Peyer's patch (tissue), 4 donors: ENCODE data around the gene UGT1A8.

ENCODE experiments used
- CTCF ChIP-seq, 6 experiments: fragments of 450-650 bp in 4 of 6; fragments of 200-600 bp in 2 of 6; sonication (generic) in 1 of 6; IDR thresholded peaks; one replicate each; pipeline ENCODE4 v1.5.1; 2017 to 2019; ENCODE audit warnings: antibody characterized with exemption in 6 of 6, mild to moderate bottlenecking in 3 of 6, moderate library complexity in 1 of 6
- POLR2A ChIP-seq, 2 donors: fragments of 450-650 bp; IDR thresholded peaks; one replicate each; pipeline ENCODE4 v1.5.1; 2017; ENCODE audit warnings: antibody characterized with exemption in 2 of 2, mild to moderate bottlenecking in 2 of 2, moderate library complexity in 2 of 2

- TF ChIP-seq CTCF (IDR thresholded peaks at IDR 0.05) (no peak), POLR2A (IDR thresholded peaks at IDR 0.05) (no peak)
These were observed 193.0 kb downstream of the UGT1A8 start for GRCh38 chr2:233810385-233810784.
